DND-41 (cell line): ENCODE data around the gene CYP39A1.

Experiments
- CTCF ChIP-seq: IDR thresholded peaks from 2 replicates; pipeline ENCODE4 v1.5.1; 2012; ENCODE audit warnings: borderline replicate concordance, low read length, moderate library complexity, mild to moderate bottlenecking; ENCODE audit not compliant: poor library complexity, severe bottlenecking; ENCODE audit errors: extremely low read depth
- EZH2 ChIP-seq: IDR thresholded peaks from 3 replicates; pipeline ENCODE4 v1.6.1; 2012; ENCODE audit warnings: borderline replicate concordance, low read depth, mild to moderate bottlenecking, moderate library complexity, low read length, inconsistent platforms; ENCODE audit not compliant: severe bottlenecking

- TF ChIP-seq CTCF = no peak
- TF ChIP-seq EZH2 = no peak
Observed at GRCh38 chr6:46500382-46500781, 152.2 kb downstream of the CYP39A1 start.
